C4-2B (cell line): ENCODE results near the gene PASK.

ENCODE experiments used
- ZFX ChIP-seq: fragments of 450-650 bp; IDR thresholded peaks from 2 replicates; pipeline ENCODE4 v1.6.1; 2017
- TF ChIP-seq, protein P1 (sequence below): fragments of 450-650 bp; conservative IDR thresholded peaks from 2 replicates; pipeline ENCODE4 v1.5.1; 2017; ENCODE audit warnings: mild to moderate bottlenecking

DNA sequence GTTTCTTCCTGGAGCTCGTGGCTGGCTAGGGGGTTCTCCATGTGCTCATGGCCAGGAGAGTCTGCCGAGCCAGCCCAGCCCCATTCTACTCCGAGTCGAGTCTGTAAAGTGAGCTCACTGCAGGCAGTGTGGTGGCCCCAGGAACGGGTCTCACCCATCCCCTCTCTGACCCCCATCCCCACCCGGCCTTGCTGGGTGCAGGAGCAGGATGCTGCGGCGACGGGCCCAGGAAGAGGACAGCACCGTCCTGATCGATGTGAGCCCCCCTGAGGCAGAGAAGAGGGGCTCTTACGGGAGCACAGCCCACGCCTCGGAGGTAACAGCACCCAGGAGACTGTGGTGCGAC, 40.6 kb upstream of the PASK start:
- TF ChIP-seq, protein P1, sequence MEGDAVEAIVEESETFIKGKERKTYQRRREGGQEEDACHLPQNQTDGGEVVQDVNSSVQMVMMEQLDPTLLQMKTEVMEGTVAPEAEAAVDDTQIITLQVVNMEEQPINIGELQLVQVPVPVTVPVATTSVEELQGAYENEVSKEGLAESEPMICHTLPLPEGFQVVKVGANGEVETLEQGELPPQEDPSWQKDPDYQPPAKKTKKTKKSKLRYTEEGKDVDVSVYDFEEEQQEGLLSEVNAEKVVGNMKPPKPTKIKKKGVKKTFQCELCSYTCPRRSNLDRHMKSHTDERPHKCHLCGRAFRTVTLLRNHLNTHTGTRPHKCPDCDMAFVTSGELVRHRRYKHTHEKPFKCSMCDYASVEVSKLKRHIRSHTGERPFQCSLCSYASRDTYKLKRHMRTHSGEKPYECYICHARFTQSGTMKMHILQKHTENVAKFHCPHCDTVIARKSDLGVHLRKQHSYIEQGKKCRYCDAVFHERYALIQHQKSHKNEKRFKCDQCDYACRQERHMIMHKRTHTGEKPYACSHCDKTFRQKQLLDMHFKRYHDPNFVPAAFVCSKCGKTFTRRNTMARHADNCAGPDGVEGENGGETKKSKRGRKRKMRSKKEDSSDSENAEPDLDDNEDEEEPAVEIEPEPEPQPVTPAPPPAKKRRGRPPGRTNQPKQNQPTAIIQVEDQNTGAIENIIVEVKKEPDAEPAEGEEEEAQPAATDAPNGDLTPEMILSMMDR = no peak
- TF ChIP-seq ZFX = no peak
